SK-N-MC (cell line): ENCODE measurements around the gene DLGAP4.

Source experiments
- EZH2 ChIP-seq: fragments of 200-600 bp; sonication (generic); IDR thresholded peaks from one replicate; pipeline ENCODE4 v1.6.1; 2017; ENCODE audit warnings: antibody characterized with exemption
- POLR2AphosphoS5 ChIP-seq: IDR thresholded peaks from 2 replicates; pipeline ENCODE4 v1.6.1; 2012; ENCODE audit warnings: mild to moderate bottlenecking, low read depth, low read length, borderline replicate concordance

DNA sequence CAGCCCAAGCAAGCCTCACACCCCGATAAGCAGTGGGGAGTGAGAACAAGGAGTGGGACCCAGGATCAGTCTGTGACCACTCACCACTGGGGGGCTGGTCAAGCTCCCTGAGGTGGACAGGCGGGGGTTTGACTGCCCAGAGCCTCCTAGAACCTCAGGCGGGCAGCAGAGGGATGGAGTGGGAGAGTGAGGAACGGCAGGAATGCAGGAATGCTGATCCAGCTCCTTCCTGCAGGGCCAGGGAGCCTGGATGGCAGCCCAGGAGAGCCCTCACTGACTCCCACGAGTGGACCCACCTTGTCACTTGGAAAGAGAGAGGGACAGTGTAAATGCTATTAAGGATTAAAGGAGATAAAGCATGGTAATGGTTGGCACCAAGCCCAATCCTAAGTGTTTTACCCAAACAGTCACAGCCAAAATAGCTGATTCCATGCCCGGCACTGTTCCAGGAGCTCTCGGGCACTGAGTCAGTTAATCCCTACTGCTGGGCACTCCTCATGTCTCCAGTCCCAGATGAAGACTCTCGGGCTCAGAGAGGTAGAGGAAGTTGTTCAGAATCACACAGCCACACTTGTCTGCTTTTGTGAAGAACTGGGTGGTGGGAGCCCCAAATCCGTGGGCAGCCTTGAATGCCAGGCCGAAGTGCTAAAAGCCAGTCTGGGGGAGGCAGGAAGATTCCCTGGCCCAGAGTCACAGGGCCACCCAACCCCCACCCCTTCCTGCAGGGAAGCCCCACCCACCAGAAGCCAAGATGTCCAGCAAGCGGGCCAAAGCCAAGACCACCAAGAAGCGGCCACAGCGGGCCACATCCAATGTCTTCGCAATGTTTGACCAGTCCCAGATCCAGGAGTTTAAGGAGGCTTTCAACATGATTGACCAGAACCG lies 238.2 kb downstream of the DLGAP4 start:
- TF ChIP-seq POLR2AphosphoS5 (no peak), EZH2 (no peak)
